SK-N-SH (cell line): ENCODE results near the gene MMP2. TPM values are rescaled to one million over a fixed set of nuclear protein-coding genes. Genes with fewer than 3 reads are reported as not detected.

ENCODE experiments used
- CTCF ChIA-PET: fragments of 300-600, 350-600 bp; formaldehyde crosslinking; extraction: SDS; loops from one replicate; lab custom pipeline; 2021; lab: Yijun Ruan, JAX
- POLR2A ChIA-PET: fragments of 350-600 bp; sonication (Branson Sonifier 250); formaldehyde crosslinking; extraction: SDS; loops from one replicate; lab custom pipeline; 2020; ENCODE audit warnings: antibody characterized with exemption, inconsistent platforms; lab: Yijun Ruan, JAX
- DNase-seq: peaks from one replicate; pipeline ENCODE4 v3.0.0; 2012
- H2AFZ ChIP-seq: fragments of 200-600 bp; sonication (generic); 2 replicates; pipeline ENCODE4 v1.8.1; 2016; ENCODE audit warnings: antibody characterized with exemption, mild to moderate bottlenecking, low read depth
- H3F3A ChIP-seq: fragments of 200-600 bp; sonication (generic); replicated peaks from 2 replicates; pipeline ENCODE3; 2016; ENCODE audit warnings: antibody characterized with exemption, mild to moderate bottlenecking; ENCODE audit not compliant: insufficient read depth
- H3K27ac ChIP-seq, 2 experiments: fragments of 200-500 bp in 1 of 2; fragments of 200-600 bp in 1 of 2; sonication (Bioruptor generic) in 1 of 2; sonication (generic), shearing (Covaris generic) in 1 of 2; 2 replicates each; pipeline versions ENCODE4 v1.5.1 to v1.6.1; 2014 to 2016; ENCODE audit warnings: low read depth in 2 of 2, inconsistent platforms in 1 of 2, low read length in 1 of 2, mild to moderate bottlenecking in 1 of 2, mixed read lengths in 1 of 2
- H3K27me3 ChIP-seq: fragments of 200-600 bp; sonication (generic), shearing (Covaris generic); 2 replicates; pipeline ENCODE4 v1.6.1; 2016; ENCODE audit warnings: mixed run types; ENCODE audit not compliant: insufficient read depth
- H3K36me3 ChIP-seq, 2 experiments: fragments of 200-500 bp in 1 of 2; fragments of 200-600 bp in 1 of 2; sonication (Bioruptor generic) in 1 of 2; sonication (generic) in 1 of 2; replicated peaks in 1 of 2; 2 replicates each; pipeline versions ENCODE3 to v1.5.1; 2014 to 2016; ENCODE audit warnings: low read length in 1 of 2, mild to moderate bottlenecking in 1 of 2; ENCODE audit not compliant: insufficient read depth in 2 of 2, control insufficient read depth in 1 of 2
- H3K4me1 ChIP-seq, 2 experiments: fragments of 200-500 bp in 1 of 2; fragments of 200-600 bp in 1 of 2; sonication (Bioruptor generic) in 1 of 2; sonication (generic), shearing (Covaris generic) in 1 of 2; 2 replicates each; pipeline versions ENCODE4 v1.5.1 to v1.6.1; 2014 to 2016; ENCODE audit warnings: low read depth in 1 of 2, low read length in 1 of 2, mixed run types in 1 of 2; ENCODE audit not compliant: insufficient read depth in 2 of 2, control insufficient read depth in 1 of 2
- H3K4me2 ChIP-seq: fragments of 200-600 bp; sonication (generic), shearing (Covaris generic); 2 replicates; pipeline ENCODE4 v1.6.1; 2017; ENCODE audit warnings: mixed run types
- H3K4me3 ChIP-seq, 2 experiments: fragments of 200-500 bp in 1 of 2; fragments of 200-600 bp in 1 of 2; sonication (Bioruptor generic) in 1 of 2; sonication (generic), shearing (Covaris generic) in 1 of 2; 2 replicates each; pipeline versions ENCODE4 v1.5.1 to v1.8.1; 2014 to 2016; ENCODE audit warnings: low read depth in 2 of 2, inconsistent platforms in 1 of 2, low read length in 1 of 2, mild to moderate bottlenecking in 1 of 2, mixed read lengths in 1 of 2, moderate library complexity in 1 of 2
- H3K79me2 ChIP-seq: fragments of 200-600 bp; sonication (generic); 2 replicates; pipeline ENCODE4 v1.8.1; 2017; ENCODE audit warnings: mild to moderate bottlenecking; ENCODE audit not compliant: insufficient read depth
- H3K9ac ChIP-seq: fragments of 200-600 bp; sonication (generic); 2 replicates; pipeline ENCODE4 v1.6.1; 2017; ENCODE audit warnings: mixed run types
- H3K9me2 ChIP-seq: fragments of 200-600 bp; sonication (generic); 2 replicates; pipeline ENCODE4 v1.6.1; 2017; ENCODE audit warnings: mixed run types
- H3K9me3 ChIP-seq: fragments of 200-600 bp; sonication (generic); 2 replicates; pipeline ENCODE4 v1.6.1; 2017; ENCODE audit warnings: mixed run types, mild to moderate bottlenecking, moderate library complexity
- H4K20me1 ChIP-seq: fragments of 200-600 bp; sonication (generic); 2 replicates; pipeline ENCODE4 v1.6.1; 2017; ENCODE audit warnings: mild to moderate bottlenecking, mixed run types; ENCODE audit not compliant: insufficient read depth
- CHD2 ChIP-seq: fragments of 150-350 bp; IDR thresholded peaks from 2 replicates; pipeline ENCODE4 v1.6.1; 2018; ENCODE audit warnings: low read length; ENCODE audit not compliant: partially characterized antibody
- CTCF ChIP-seq: fragments of 200-600 bp; sonication (generic); IDR thresholded peaks from 2 replicates; pipeline ENCODE4 v1.6.1; 2017; ENCODE audit warnings: antibody characterized with exemption, mild to moderate bottlenecking, moderate library complexity
- FOXJ3 ChIP-seq: sonication (generic); formaldehyde crosslinking; IDR thresholded peaks from 2 replicates; pipeline ENCODE4 v1.5.1; 2020; ENCODE audit warnings: mild to moderate bottlenecking, missing genetic modification reagents
- FOXM1 ChIP-seq: IDR thresholded peaks from 2 replicates; pipeline ENCODE4 v1.4.0; 2012; ENCODE audit warnings: low read depth, mild to moderate bottlenecking
- IRF3 ChIP-seq: fragments of 150-350 bp; IDR thresholded peaks from 2 replicates; pipeline ENCODE4 v1.6.1; 2016; ENCODE audit warnings: mild to moderate bottlenecking, low read depth, low read length
- JUND ChIP-seq: IDR thresholded peaks from 2 replicates; pipeline ENCODE4 v1.4.0; 2012
- MEF2A ChIP-seq: IDR thresholded peaks from 2 replicates; pipeline ENCODE4 v1.4.0; 2012; ENCODE audit warnings: low read depth, borderline replicate concordance
- MXI1 ChIP-seq: IDR thresholded peaks from 2 replicates; pipeline ENCODE4 v1.6.1; 2012; ENCODE audit warnings: mild to moderate bottlenecking, low read depth, low read length, improper control_type of control experiment
- NRF1 ChIP-seq: IDR thresholded peaks from 2 replicates; pipeline ENCODE4 v1.6.1; 2012; ENCODE audit warnings: low read depth, mild to moderate bottlenecking, low read length
- POLR2AphosphoS5 ChIP-seq: IDR thresholded peaks from 2 replicates; pipeline ENCODE4 v1.6.1; 2012; ENCODE audit warnings: low read depth, low read length
- RAD21 ChIP-seq: IDR thresholded peaks from 2 replicates; pipeline ENCODE4 v1.6.1; 2012; ENCODE audit warnings: mild to moderate bottlenecking, low read length
- RCOR1 ChIP-seq: fragments of 150-350 bp; IDR thresholded peaks from 2 replicates; pipeline ENCODE4 v1.6.1; 2017; ENCODE audit warnings: antibody characterized with exemption, low read length
- RFX5 ChIP-seq: IDR thresholded peaks from 2 replicates; pipeline ENCODE4 v1.6.1; 2012; ENCODE audit warnings: mild to moderate bottlenecking, improper control_type of control experiment, low read length
- RXRA ChIP-seq: IDR thresholded peaks from 2 replicates; pipeline ENCODE4 v1.4.0; 2012; ENCODE audit warnings: low read depth, mild to moderate bottlenecking, borderline replicate concordance
- SIN3A ChIP-seq: IDR thresholded peaks from 2 replicates; pipeline ENCODE4 v1.6.1; 2012; ENCODE audit warnings: low read depth, mild to moderate bottlenecking, low read length, moderate library complexity, borderline replicate concordance
- SMC3 ChIP-seq: IDR thresholded peaks from 2 replicates; pipeline ENCODE4 v1.6.1; 2012; ENCODE audit warnings: low read depth, low read length, improper control_type of control experiment
- TCF12 ChIP-seq: IDR thresholded peaks from 2 replicates; pipeline ENCODE4 v1.4.0; 2012
- TEAD4 ChIP-seq: IDR thresholded peaks from 2 replicates; pipeline ENCODE4 v1.4.0; 2012; ENCODE audit warnings: mild to moderate bottlenecking, borderline replicate concordance; ENCODE audit not compliant: insufficient read depth
- USF1 ChIP-seq: IDR thresholded peaks from 2 replicates; pipeline ENCODE4 v1.4.0; 2012; ENCODE audit warnings: low read depth, borderline replicate concordance
- USF2 ChIP-seq: fragments of 150-350 bp; IDR thresholded peaks from 2 replicates; pipeline ENCODE4 v1.6.1; 2017; ENCODE audit warnings: antibody characterized with exemption, low read length, low read depth, borderline replicate concordance
- WGBS: methylation state at CpG from one replicate; pipeline ENCODE4 v1.1.6; 2017; ENCODE audit warnings: low lambda C conversion rate; 5-methylcytosine and 5-hydroxymethylcytosine counted together
- polyA plus RNA-seq, 3 experiments: library from polyadenylated mRNA; depleted of rRNA; stranded (reverse); fragments of >200 nt; gene quantifications; 2 replicates each; pipeline ENCODE4 v1.2.3, GENCODE V29; 2012

Gene MMP2
- polyA plus RNA-seq, 1 of the 3 experiments (the other 2 are of a cell fraction), result 1,101 TPM

- peak; percentile 71 for TF ChIP-seq CHD2
- TF ChIP-seq POLR2AphosphoS5, result no peak
- TF ChIP-seq RAD21, result peak; percentile 100
- TF ChIP-seq NRF1, result peak; percentile 45
- no peak for TF ChIP-seq USF2
- TF ChIP-seq MXI1, result 0 out of 2 replicates have a peak, but pooled peaks have one; percentile 31
- peak; percentile 100 for TF ChIP-seq CTCF
- peak; percentile 39; the same call in 1 of the 2 replicates for TF ChIP-seq FOXM1
- TF ChIP-seq SMC3, result peak; percentile 100
- TF ChIP-seq MEF2A, result no peak
- TF ChIP-seq JUND, result no peak
- TF ChIP-seq RFX5, result peak; percentile 32; the same call in 1 of the 2 replicates
- TF ChIP-seq RCOR1, result 0 out of 2 replicates have a peak, but pooled peaks have one; percentile 46
- Histone ChIP-seq H3K79me2 (no peaks in the 10 kb centered on the region), H3K27me3 (no peaks in the 10 kb centered on the region), H3K4me2 (0 out of 2 replicates have a peak overlapping the region, but pooled peaks have one; percentile 29), H3K4me3 (peak overlapping the region in 1 of 2 experiments; percentile 56; a peak in 1 of 4 replicates), H3K9me3 (no peaks in the 10 kb centered on the region), H3K9me2 (no peaks in the 10 kb centered on the region), H3F3A (peaks cover 4% of the 10 kb centered on the region), H3K4me1 (peaks cover 0 to 2% of the 10 kb centered on the region in 2 experiments; a peak in 2 of 4 replicates), H3K9ac (no peak overlapping the region), H4K20me1 (no peaks in the 10 kb centered on the region), H3K27ac (no peak overlapping the region), H2AFZ (no peak overlapping the region), H3K36me3 (no peaks in the 10 kb centered on the region)
- WGBS, result 29% methylated on average over 18 of the region's 19 CpGs
- ChIA-PET CTCF (interaction anchor here (0.5 to 7.9 kb wide), 126 partner anchors 8 to 1920 kb away, joined by 3 to 130 read pairs (median 4); partner anchors contain the start of gene MMP2), POLR2A (interaction anchor here (0.9 kb wide), 1 partner anchor 241 kb away, joined by 5 read pairs; no protein-coding TSS in a partner anchor)
- DNase-seq, result peak; percentile 81
These were observed 13.7 kb upstream of the MMP2 start for GRCh38 chr16:55465077-55465896.

- POLR2A ChIA-PET, result no interaction called here
- H3K9me2 ChIP-seq, result no peaks in the 10 kb centered on the region
- peaks cover 5 to 11% of the 10 kb centered on the region in 2 experiments; a peak in 3 of 4 replicates for H3K4me1 ChIP-seq
- no peak overlapping the region for H3K4me2 ChIP-seq
- no peak overlapping the region for H3K4me3 ChIP-seq
- DNase-seq, result no peak
- no peak overlapping the region for H3K27ac ChIP-seq
- no peaks in the 10 kb centered on the region for H3K36me3 ChIP-seq
- no peaks in the 10 kb centered on the region for H4K20me1 ChIP-seq
- no peak overlapping the region for H2AFZ ChIP-seq
- peaks cover 9% of the 10 kb centered on the region for H3F3A ChIP-seq
- H3K27me3 ChIP-seq, result no peaks in the 10 kb centered on the region
- CTCF ChIA-PET, result interaction anchor here (0.8 to 7.9 kb wide), 25 partner anchors 9 to 890 kb away, joined by 3 to 130 read pairs (median 12); no protein-coding TSS in a partner anchor
- H3K9me3 ChIP-seq, result no peaks in the 10 kb centered on the region
- 100% methylated on average over 4 of the region's 4 CpGs for WGBS
- no peak overlapping the region for H3K9ac ChIP-seq
- no peaks in the 10 kb centered on the region for H3K79me2 ChIP-seq
- no peak for TF ChIP-seq TCF12
- TF ChIP-seq RXRA, result no peak
- TF ChIP-seq RFX5, result no peak
- no peak for TF ChIP-seq NRF1
- no peak for TF ChIP-seq USF1
- TF ChIP-seq FOXJ3 (CRISPR knock-in tag), result no peak
- no peak for TF ChIP-seq IRF3
- TF ChIP-seq SIN3A, result no peak
- no peak for TF ChIP-seq TEAD4
- TF ChIP-seq SMC3, result no peak
- no peak for TF ChIP-seq RAD21
- TF ChIP-seq USF2, result no peak
- TF ChIP-seq MXI1, result no peak
- no peak for TF ChIP-seq RCOR1
These were observed 12.8 kb upstream of the MMP2 start for GRCh38 chr16:55466209-55466608.
